Right lung (tissue), 5 donors: Measurements from ENCODE around the gene MTHFD1L. TPM values are rescaled to one million over a fixed set of nuclear protein-coding genes. Genes with fewer than 3 reads are reported as not detected.
"Not testable (repeated sequence)": the region's sequence is repeated elsewhere in the genome, so short reads cannot be mapped to it uniquely, and the experiment has no call there.

Source experiments
- DNase-seq, 2 donors: peaks; one replicate each; pipeline ENCODE4 v3.0.0-alpha.2; 2013
- polyA plus RNA-seq, 5 donors: library from polyadenylated mRNA; unstranded; fragments of 120-200 nt; gene quantifications; one replicate each; pipeline versions ENCODE4 v1.2.1 to v1.2.3, GENCODE V29; 2013; ENCODE audit warnings: inconsistent platforms in 1 of 5, low replicate concordance in 1 of 5; ENCODE audit not compliant: insufficient read length in 5 of 5, insufficient read depth in 1 of 5

Gene MTHFD1L
- polyA plus RNA-seq, 5 donors: 13.7 to 18.1 (median 14.5) TPM

GRCh38 chr6:151012321-151013294 is 147.1 kb downstream of the MTHFD1L start:
- DNase-seq: no peak

DNA sequence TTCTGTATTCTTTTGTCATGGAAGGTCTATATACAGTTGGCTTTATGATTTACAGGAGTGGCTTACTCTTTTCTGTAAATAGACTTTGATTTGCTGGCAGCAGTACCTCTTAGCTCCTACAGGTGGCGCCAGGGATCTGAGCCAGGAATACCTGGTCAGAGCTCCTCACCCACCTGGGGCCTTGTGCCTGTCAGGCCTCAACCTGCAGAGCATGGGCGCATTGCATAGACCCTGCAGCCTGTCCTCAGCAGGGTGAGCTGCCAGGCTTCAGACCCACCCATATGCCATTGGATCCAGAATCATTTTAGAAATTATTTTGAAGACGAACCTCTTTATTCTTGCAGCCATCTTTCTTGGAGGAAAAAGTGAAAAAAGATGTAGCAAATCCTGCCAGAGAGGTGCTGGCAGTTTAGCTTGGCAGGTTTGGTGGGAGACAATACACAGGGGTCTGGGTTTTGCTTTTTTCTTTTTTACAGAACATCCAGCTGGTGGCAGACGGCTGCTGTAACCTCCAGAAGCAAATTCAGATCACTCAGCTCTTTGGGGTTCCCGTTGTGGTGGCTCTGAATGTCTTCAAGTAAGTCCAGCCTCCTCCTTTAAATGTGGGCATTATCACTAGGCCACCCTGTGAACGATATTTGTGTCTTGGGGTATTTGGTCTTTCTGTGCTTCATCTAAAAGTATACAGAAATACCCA is 149.1 kb downstream of the MTHFD1L start:
- DNase-seq: peak; percentile 71 to 75

DNA sequence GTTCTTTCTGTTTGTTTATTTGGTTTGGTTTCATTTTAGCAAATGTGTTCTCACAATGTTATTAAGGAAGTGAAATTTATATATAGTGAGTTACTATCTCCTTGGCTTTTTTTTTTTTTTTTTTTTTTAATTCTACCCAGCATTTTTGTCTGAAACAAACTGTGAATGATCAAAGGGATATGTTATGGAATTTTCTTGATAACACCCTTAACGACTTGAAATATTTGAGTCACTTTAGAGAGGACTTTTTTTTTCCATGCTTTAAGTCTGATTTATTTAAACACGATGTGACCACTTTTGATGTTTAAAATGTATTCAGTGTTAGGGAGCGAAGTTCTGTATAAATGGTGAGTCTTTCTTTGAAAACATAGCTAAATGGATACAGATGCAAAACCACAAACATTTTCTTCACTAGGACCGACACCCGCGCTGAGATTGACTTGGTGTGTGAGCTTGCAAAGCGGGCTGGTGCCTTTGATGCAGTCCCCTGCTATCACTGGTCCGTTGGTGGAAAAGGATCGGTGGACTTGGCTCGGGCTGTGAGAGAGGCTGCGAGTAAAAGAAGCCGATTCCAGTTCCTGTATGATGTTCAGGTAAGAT is 149.7 kb downstream of the MTHFD1L start:
- no peak for DNase-seq

DNA sequence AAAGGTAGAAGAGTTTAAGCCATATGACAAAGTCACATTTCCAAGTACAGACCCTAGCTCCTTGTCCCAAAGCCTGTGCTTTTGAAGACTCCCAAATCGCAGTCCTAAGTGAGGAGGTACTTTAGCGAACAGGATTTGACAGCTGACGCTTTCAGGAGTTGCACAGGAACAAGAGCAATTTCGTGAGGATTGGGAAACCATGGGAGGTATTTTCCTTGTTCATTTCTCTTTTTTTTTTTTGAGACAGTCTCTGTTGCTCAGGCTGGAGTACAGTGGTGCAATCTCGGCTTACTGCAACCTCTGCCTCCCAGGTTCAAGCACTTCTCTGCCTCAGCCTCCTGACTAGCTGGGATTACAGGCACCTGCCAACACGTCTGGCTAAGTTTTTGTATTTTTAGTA is 150.6 kb downstream of the MTHFD1L start:
- no peak for DNase-seq

- DNase-seq: no peak
Observed at GRCh38 chr6:151018046-151018445, 152.5 kb downstream of the MTHFD1L start.

DNA sequence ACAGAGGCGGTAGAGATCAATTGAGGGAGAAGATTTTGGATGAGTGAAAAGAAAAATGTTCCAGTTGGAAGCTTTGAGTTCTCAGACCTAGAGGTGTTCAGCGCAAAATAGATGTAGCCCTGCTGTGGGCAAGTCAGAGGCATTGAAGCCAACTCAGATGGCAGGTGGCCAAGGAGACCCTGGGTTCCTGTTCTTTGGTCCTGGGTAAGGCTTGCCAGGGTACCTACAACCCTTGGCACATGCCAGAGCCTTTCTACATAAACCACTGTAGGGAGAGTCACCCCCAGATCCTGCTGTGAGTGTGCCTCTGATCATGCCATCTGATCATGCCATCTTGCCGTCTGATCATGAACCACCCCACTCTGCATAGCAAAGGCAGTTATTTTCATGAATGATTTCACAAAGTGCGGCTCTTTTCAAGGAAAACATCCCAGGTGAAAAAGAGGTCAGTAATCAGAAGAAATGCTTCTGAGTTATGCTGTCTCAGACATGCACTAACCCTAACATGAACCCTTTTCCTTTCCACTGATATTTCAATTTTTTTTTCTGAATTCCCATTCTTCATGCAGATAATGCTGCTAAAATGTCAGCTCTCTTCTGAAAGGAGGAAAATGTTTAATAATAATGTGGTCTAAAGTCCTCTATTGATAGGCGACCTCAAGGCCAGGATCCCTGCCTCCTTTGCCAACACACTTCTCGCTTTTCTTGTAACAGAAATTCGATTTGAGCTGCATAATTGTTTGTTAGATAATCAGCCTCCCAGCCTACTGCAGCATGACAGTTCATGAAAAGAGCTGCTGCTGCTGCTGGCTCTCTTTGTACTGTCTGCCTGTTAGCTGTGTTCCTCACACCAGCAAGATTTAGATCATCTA is 153.6 kb downstream of the MTHFD1L start:
- no peak for DNase-seq

GRCh38 chr6:151021896-151022295 is 156.4 kb downstream of the MTHFD1L start:
- no peak for DNase-seq

DNA sequence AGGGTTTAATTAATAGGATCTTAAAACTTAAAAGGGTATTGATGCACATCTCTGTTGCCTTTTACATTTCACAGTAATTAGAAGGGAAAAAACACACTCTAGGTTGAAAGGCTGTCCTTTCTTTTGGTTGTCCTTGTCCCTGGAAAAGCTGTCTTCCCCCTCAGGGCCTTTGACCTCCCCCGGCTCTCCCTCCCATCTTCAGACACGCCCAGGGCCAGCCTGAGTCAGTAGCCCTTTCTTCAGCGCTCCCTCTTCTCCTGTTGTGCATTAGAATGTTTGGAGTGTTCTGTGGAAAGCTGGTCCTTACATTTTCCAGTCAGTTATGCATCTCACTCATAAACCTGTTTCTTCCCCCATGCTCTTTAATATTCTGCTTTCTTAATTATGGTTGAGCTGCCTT is 157.0 kb downstream of the MTHFD1L start:
- DNase-seq: no peak

DNA sequence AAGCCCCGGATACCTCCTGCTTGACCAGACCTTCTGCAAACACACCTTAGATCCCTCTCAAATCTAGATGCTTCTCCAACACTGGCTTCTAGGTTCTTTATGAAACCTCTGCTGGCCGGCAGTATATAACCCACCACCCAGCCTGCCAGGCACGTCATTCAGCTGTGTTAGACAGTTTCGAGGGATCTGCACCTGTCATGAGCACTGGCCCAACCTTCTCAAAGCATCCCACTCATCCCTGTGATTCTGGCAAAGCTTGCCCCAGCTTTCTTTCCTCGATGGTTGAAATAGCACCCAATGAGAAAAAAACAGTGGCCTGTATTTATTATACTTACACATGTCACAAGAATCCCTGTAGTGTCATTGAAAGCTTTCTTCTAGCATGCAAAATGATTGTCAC is 157.8 kb downstream of the MTHFD1L start:
- no peak for DNase-seq

GRCh38 chr6:151024597-151024996 is 159.1 kb downstream of the MTHFD1L start:
- DNase-seq: no peak

- no peak for DNase-seq
Observed at GRCh38 chr6:151025076-151025475, 159.6 kb downstream of the MTHFD1L start.

DNA sequence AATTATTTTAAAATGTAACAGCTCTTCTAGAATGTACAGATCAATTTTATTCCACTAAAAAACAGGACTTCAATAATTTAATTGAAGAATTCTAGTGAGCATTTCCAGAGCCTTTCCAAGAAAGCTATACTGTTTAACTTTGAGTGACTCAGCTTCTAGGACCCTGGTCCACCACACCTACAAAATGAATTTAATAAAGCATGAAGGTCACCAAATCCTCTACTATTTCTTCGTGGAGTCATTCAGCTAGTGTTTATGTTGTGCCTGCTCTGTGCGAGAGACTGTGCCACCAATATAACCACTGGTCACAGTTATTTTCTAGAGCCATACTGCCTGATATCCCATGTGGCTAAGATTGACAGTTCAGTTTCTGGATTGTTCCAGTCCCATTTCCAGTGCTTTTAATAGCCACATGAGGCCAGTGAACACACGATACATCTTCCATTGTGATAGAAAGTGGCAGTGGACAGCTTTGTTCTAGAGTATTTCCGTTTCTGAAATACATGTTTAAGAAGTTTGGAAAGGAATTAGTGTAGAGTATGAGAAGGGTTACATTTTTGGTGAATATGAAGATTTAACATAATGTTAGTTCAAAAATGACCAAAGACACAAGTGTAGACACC is 160.7 kb downstream of the MTHFD1L start:
- no peak for DNase-seq

- DNase-seq: no peak
Observed at GRCh38 chr6:151027295-151027747, 161.8 kb downstream of the MTHFD1L start.

DNA sequence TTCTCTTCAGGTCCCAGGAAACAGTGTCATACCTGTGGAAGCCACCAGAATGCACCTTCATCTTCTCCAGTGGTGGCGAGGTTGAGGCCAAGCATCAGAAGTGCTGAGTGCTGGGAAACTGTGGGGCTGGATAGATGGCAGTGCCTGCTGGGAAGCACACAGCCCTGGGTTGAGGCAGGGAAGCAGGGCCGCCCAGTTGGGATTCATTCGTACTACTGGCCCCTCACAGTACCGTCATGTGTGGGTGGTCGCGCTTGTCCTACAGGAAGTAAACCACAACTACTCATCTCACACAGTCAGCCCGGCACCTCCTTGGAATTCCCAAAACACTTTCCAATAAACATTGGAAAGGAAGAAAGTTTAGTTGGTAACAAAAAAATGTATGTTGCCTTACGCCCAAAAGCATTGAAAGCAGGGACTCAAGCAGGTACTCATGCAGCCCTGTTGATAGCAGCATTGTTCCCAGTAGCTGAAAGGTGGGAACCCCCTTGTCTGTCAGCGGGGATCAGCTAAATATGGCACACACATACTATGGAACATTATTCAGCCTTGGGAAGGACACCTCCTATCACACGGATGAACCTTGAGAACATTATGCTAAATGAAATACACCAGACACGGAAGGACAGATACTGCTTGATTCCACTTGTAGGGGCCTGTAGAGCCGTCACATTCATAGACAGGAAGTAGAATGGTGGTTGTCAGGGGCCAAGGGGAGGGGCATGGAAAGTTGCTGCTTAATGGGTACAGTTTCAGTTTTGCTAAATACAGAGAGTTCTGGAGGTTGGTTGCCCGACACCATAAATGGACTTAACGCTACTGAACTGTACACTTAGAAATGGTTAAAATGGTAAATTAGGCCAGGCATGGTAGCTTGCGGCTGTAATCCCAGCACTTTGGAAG is 162.7 kb downstream of the MTHFD1L start:
- DNase-seq: no peak

DNA sequence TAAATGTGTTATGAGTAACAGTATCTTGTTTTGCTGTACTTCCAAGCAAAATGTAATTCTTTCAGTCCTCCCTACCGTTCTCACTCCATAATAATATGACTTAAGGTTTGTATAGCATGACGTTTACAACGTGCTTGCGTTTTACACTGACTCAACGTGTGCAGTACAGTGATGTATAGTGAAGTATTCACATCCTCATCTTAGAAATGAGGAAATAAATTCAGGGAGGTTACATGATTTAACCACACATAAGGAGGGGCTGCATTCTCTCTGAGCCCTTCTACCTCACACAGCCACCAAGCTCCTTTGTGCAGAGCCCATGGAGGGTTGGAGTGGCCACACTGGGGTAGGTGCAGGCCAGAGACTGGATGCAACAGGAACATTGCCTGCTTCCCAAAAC is 164.5 kb downstream of the MTHFD1L start:
- no peak for DNase-seq

DNA sequence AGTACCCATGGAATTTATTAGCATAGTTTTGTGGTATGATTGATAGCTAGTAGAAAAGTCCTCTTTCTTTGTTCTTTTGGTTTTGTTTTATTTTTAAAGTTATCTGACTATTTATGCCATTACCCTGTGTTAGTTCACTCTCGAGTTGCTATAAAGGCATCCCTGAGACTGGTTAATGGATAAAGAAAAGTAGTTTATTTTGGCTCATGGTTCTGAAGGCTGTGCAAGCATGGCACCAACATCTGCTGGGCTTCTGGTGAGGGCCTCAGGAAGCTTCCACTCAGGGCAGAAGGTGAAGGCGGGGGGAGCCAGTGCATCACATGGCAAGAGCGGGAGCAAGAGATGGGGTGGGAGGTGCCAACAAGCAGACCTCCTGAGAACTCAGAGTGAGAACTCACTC is 166.5 kb downstream of the MTHFD1L start:
- DNase-seq: no peak

GRCh38 chr6:151034825-151035781 is 169.6 kb downstream of the MTHFD1L start:
- no peak for DNase-seq

DNA sequence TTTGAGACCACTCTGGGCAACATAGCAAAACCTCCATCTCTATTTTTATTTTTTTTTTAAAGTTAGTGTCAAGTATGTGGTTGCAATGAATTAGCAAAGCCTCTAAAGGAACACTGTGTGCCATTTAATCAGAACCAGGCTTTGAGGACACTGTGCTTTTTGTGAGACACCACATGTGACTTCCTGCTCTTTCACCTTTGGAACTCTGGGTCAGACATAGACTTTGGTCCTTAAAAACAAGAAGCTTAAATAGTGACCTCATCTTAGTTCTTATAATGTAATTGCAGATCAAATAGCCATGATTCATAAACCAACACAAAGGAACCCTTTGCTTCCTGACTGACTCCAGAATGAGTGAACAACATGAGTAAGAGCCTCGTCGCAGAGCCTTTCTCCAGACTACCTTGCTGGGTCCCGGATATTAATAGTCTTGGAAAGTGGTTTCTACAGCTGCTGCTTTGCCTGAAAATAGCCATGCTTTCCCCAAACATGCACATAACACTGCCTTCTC is 170.8 kb downstream of the MTHFD1L start:
- not testable (repeated sequence) for DNase-seq
